GM12878 (cell line): ENCODE measurements around the gene SLC35G4. TPM values are rescaled to one million over a fixed set of nuclear protein-coding genes. Genes with fewer than 3 reads are reported as not detected.

Source experiments
- ATAC-seq: fragments of 200-7000 bp; cut with Tn5 transposase; 3 replicates; pipeline ENCODE4 v1.9.1; 2020; ENCODE audit warnings: mild to moderate bottlenecking, moderate library complexity
- BruUV-seq: library from RNA; stranded (reverse); fragments of 400-500 nt; replicated peaks from 2 replicates; lab custom pipeline; 2021; lab: Mats Ljungman, UMichigan
- CTCF ChIA-PET: fragments of 300-600 bp; sonication (Branson Sonifier 250); formaldehyde crosslinking; extraction: SDS; loops from one replicate; lab custom pipeline; 2021; ENCODE audit warnings: inconsistent platforms; lab: Yijun Ruan, JAX
- POLR2A ChIA-PET: fragments of 350-600 bp; formaldehyde crosslinking; extraction: SDS; loops from one replicate; lab custom pipeline; 2021; ENCODE audit warnings: inconsistent platforms; lab: Charles Lee
- RAD21 ChIA-PET: fragments of 300-600 bp; sonication (Branson Sonifier 250); formaldehyde crosslinking; loops from one replicate; lab custom pipeline; 2023; ENCODE audit warnings: antibody characterized with exemption; ENCODE audit not compliant: unreplicated experiment; lab: Charles Lee
- SMC1A ChIA-PET: fragments of 300-600 bp; sonication (Branson Sonifier 250); formaldehyde crosslinking; loops from one replicate; lab custom pipeline; 2023; ENCODE audit not compliant: unreplicated experiment, uncharacterized antibody; lab: Charles Lee
- DNase-seq: peaks from one replicate; pipeline ENCODE4 v3.0.0-alpha.2; 2011; ENCODE audit warnings: low read depth, low spot score
- FAIRE-seq: peaks from 3 replicates; lab custom pipeline; 2011; peaks lifted over from hg19 to GRCh38; lab: Jason Lieb, UNC
- H2AFZ ChIP-seq: 2 replicates; pipeline ENCODE4 v1.6.0; 2011; ENCODE audit warnings: low read depth, low read length, control low read depth; ENCODE audit not compliant: control insufficient read depth
- H3K27ac ChIP-seq: 2 replicates; pipeline ENCODE4 v1.5.1; 2011; ENCODE audit warnings: control low read depth; ENCODE audit not compliant: control insufficient read depth, insufficient read depth
- H3K27me3 ChIP-seq, 2 experiments: replicated peaks in 1 of 2; 2 replicates each; pipeline versions ENCODE4 v1.6.0 to v1.6.1; 2011; ENCODE audit warnings: low read length in 1 of 2; ENCODE audit not compliant: control insufficient read depth in 2 of 2, insufficient read depth in 2 of 2
- H3K36me3 ChIP-seq, 2 experiments: 2 replicates each; pipeline ENCODE4 v1.5.1; 2011; ENCODE audit warnings: low read length in 1 of 2; ENCODE audit not compliant: control insufficient read depth in 2 of 2, insufficient read depth in 2 of 2
- H3K4me1 ChIP-seq: 2 replicates; pipeline ENCODE4 v1.6.1; 2011; ENCODE audit warnings: mild to moderate bottlenecking, low read length, moderate library complexity, mixed read lengths; ENCODE audit not compliant: control insufficient read depth, insufficient read depth
- H3K4me2 ChIP-seq: 2 replicates; pipeline ENCODE4 v1.6.0; 2011; ENCODE audit warnings: control low read depth; ENCODE audit not compliant: control insufficient read depth, insufficient read depth
- H3K4me3 ChIP-seq: fragments of 200-600 bp; sonication (generic); 2 replicates; pipeline ENCODE4 v1.5.1; 2016
- H3K79me2 ChIP-seq: 2 replicates; pipeline ENCODE4 v1.6.0; 2011; ENCODE audit warnings: low read length; ENCODE audit not compliant: control insufficient read depth, insufficient read depth
- H3K9ac ChIP-seq: 2 replicates; pipeline ENCODE4 v1.8.0; 2011; ENCODE audit warnings: low read length, control low read depth, mixed read lengths; ENCODE audit not compliant: control insufficient read depth, insufficient read depth
- H3K9me3 ChIP-seq: replicated peaks from 3 replicates; pipeline ENCODE4 v1.5.1; 2011; ENCODE audit warnings: mild to moderate bottlenecking, low read length; ENCODE audit not compliant: control insufficient read depth, insufficient read depth
- H4K20me1 ChIP-seq: 2 replicates; pipeline ENCODE4 v1.6.0; 2011; ENCODE audit not compliant: control insufficient read depth, insufficient read depth
- CTCF ChIP-seq, 3 experiments: IDR thresholded peaks in 2 of 3; conservative IDR thresholded peaks in 1 of 3; 2 replicates each; pipeline ENCODE4 v1.5.1; 2011; ENCODE audit warnings: low read depth in 3 of 3, low read length in 3 of 3, mild to moderate bottlenecking in 3 of 3, control low read depth in 2 of 3, moderate library complexity in 2 of 3, inconsistent platforms in 1 of 3, mixed read lengths in 1 of 3; ENCODE audit not compliant: control insufficient read depth in 2 of 3, insufficient read depth in 1 of 3; ENCODE audit errors: extremely low read depth in 1 of 3
- PAX8 ChIP-seq: fragments of 450-650 bp; IDR thresholded peaks from 2 replicates; pipeline ENCODE4 v1.6.1; 2017; ENCODE audit warnings: mild to moderate bottlenecking, moderate library complexity
- YBX1 ChIP-seq: fragments of 450-650 bp; IDR thresholded peaks from 2 replicates; pipeline ENCODE4 v1.6.1; 2016; ENCODE audit warnings: antibody characterized with exemption
- YY1 ChIP-seq: IDR thresholded peaks from 2 replicates; pipeline ENCODE4 v1.6.1; 2011; ENCODE audit warnings: low read depth, mild to moderate bottlenecking, low read length
- ZNF384 ChIP-seq: IDR thresholded peaks from 2 replicates; pipeline ENCODE4 v1.6.1; 2012; ENCODE audit warnings: low read depth, mild to moderate bottlenecking, low read length, improper control_type of control experiment, borderline replicate concordance
- WGBS: methylation state at CpG from one replicate; pipeline ENCODE4 v1.1.6; 2016; ENCODE audit warnings: low lambda C conversion rate; ENCODE audit not compliant: insufficient replicate concordance, insufficient coverage; ENCODE audit errors: missing lambda C conversion rate; 5-methylcytosine and 5-hydroxymethylcytosine counted together
- in situ Hi-C: fragments of 300-500 bp; cut with MboI; formaldehyde crosslinking; loops from 9 replicates; pipeline ENCODE4 v1.14.3; 2018; ENCODE audit warnings: mixed read lengths
- intact Hi-C: fragments of 100-400 bp; cut with micrococcal nuclease; formaldehyde crosslinking; loops from one replicate; pipeline ENCODE4 v1.14.2; 2022; ENCODE audit not compliant: unreplicated experiment
- polyA plus RNA-seq, 11 experiments: library from polyadenylated mRNA; depleted of rRNA in 4 of 11; unstranded in 6 of 11; stranded (reverse) in 5 of 11; fragments of >200 nt; fragmentation: Nextera tagmentation in 4 of 11; fragmentation: Illumina TruSeq in 1 of 11; extraction: Ambion mirVana in 4 of 11; extraction: Trizol in 1 of 11; gene quantifications; 1 replicate in 1 of 11; 2 replicates in 10 of 11; pipeline versions ENCODE4 v1.2.1 to v1.2.3, GENCODE V29; 2011 to 2016; ENCODE audit warnings: inconsistent platforms in 2 of 11, missing spikeins in 2 of 11, low read depth in 1 of 11
- total RNA-seq, 4 experiments: library from RNA; depleted of rRNA in 3 of 4; stranded (reverse); fragments of >200 nt in 3 of 4; fragmentation: Illumina TruSeq in 1 of 4; extraction: Trizol in 1 of 4; gene quantifications; 2 replicates each; pipeline versions ENCODE4 v1.2.1 to v1.2.3, GENCODE V29; 2013 to 2021
- TF ChIP-seq, protein P1 (sequence below): fragments of 450-650 bp; IDR thresholded peaks from 2 replicates; pipeline ENCODE4 v1.6.1; 2017; ENCODE audit warnings: mild to moderate bottlenecking, moderate library complexity
- TF ChIP-seq, protein P2 (sequence below): fragments of 450-650 bp; IDR thresholded peaks from 2 replicates; pipeline ENCODE4 v1.6.1; 2016; ENCODE audit warnings: mild to moderate bottlenecking
- TF ChIP-seq, protein P3 (sequence below): fragments of 450-650 bp; formaldehyde crosslinking; IDR thresholded peaks from 2 replicates; pipeline ENCODE4 v1.4.0; 2020; ENCODE audit warnings: mild to moderate bottlenecking, moderate library complexity

SLC35G4 gene
- total and polyA plus RNA-seq, 10 of the 15 experiments (the other 5 are each of a cell fraction or from before 2014, with no cell fraction given), result not detected

GRCh38 chr18:11657152-11657551 lies 47.8 kb downstream of the SLC35G4 start:
- TF ChIP-seq, protein P1, sequence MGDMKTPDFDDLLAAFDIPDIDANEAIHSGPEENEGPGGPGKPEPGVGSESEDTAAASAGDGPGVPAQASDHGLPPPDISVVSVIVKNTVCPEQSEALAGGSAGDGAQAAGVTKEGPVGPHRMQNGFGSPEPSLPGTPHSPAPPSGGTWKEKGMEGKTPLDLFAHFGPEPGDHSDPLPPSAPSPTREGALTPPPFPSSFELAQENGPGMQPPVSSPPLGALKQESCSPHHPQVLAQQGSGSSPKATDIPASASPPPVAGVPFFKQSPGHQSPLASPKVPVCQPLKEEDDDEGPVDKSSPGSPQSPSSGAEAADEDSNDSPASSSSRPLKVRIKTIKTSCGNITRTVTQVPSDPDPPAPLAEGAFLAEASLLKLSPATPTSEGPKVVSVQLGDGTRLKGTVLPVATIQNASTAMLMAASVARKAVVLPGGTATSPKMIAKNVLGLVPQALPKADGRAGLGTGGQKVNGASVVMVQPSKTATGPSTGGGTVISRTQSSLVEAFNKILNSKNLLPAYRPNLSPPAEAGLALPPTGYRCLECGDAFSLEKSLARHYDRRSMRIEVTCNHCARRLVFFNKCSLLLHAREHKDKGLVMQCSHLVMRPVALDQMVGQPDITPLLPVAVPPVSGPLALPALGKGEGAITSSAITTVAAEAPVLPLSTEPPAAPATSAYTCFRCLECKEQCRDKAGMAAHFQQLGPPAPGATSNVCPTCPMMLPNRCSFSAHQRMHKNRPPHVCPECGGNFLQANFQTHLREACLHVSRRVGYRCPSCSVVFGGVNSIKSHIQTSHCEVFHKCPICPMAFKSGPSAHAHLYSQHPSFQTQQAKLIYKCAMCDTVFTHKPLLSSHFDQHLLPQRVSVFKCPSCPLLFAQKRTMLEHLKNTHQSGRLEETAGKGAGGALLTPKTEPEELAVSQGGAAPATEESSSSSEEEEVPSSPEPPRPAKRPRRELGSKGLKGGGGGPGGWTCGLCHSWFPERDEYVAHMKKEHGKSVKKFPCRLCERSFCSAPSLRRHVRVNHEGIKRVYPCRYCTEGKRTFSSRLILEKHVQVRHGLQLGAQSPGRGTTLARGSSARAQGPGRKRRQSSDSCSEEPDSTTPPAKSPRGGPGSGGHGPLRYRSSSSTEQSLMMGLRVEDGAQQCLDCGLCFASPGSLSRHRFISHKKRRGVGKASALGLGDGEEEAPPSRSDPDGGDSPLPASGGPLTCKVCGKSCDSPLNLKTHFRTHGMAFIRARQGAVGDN, result no peak
- TF ChIP-seq YY1, result no peak
- TF ChIP-seq, protein P2, sequence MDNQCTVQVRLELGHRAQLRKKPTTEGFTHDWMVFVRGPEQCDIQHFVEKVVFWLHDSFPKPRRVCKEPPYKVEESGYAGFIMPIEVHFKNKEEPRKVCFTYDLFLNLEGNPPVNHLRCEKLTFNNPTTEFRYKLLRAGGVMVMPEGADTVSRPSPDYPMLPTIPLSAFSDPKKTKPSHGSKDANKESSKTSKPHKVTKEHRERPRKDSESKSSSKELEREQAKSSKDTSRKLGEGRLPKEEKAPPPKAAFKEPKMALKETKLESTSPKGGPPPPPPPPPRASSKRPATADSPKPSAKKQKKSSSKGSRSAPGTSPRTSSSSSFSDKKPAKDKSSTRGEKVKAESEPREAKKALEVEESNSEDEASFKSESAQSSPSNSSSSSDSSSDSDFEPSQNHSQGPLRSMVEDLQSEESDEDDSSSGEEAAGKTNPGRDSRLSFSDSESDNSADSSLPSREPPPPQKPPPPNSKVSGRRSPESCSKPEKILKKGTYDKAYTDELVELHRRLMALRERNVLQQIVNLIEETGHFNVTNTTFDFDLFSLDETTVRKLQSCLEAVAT, result no peak
- TF ChIP-seq YBX1, result no peak
- no peak for TF ChIP-seq CTCF (IDR thresholded peaks at IDR 0.05 in 2 of 3, conservative IDR thresholded peaks at IDR 0.05 in 1 of 3; ENCODE audit: control insufficient read depth in 2 of 3, extremely low read depth in 1 of 3, insufficient read depth in 1 of 3, low read depth in 3 of 3, low read length in 3 of 3)
- TF ChIP-seq, protein P3, sequence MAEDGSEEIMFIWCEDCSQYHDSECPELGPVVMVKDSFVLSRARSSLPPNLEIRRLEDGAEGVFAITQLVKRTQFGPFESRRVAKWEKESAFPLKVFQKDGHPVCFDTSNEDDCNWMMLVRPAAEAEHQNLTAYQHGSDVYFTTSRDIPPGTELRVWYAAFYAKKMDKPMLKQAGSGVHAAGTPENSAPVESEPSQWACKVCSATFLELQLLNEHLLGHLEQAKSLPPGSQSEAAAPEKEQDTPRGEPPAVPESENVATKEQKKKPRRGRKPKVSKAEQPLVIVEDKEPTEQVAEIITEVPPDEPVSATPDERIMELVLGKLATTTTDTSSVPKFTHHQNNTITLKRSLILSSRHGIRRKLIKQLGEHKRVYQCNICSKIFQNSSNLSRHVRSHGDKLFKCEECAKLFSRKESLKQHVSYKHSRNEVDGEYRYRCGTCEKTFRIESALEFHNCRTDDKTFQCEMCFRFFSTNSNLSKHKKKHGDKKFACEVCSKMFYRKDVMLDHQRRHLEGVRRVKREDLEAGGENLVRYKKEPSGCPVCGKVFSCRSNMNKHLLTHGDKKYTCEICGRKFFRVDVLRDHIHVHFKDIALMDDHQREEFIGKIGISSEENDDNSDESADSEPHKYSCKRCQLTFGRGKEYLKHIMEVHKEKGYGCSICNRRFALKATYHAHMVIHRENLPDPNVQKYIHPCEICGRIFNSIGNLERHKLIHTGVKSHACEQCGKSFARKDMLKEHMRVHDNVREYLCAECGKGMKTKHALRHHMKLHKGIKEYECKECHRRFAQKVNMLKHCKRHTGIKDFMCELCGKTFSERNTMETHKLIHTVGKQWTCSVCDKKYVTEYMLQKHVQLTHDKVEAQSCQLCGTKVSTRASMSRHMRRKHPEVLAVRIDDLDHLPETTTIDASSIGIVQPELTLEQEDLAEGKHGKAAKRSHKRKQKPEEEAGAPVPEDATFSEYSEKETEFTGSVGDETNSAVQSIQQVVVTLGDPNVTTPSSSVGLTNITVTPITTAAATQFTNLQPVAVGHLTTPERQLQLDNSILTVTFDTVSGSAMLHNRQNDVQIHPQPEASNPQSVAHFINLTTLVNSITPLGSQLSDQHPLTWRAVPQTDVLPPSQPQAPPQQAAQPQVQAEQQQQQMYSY, result no peak
- TF ChIP-seq ZNF384, result no peak
- no peak for TF ChIP-seq PAX8
- TF ChIP-seq, all 136 proteins: peak for 0
- ChIA-PET SMC1A (interaction anchor here (0.6 kb wide), 1 partner anchor 987 kb away, joined by 3 read pairs; no protein-coding TSS in a partner anchor), RAD21 (interaction anchor here (2.6 kb wide), 1 partner anchor 338 kb away, joined by 12 read pairs; no protein-coding TSS in a partner anchor), POLR2A (no interaction called here), CTCF (interaction anchor here (1.9 to 3.6 kb wide), 4 partner anchors 9 to 382 kb away, joined by 7 to 19 read pairs (median 8); no protein-coding TSS in a partner anchor)
- no TSS peak for BruUV-seq
- Histone ChIP-seq H3K36me3 (no peaks in the 10 kb centered on the region), H3K4me2 (no peak overlapping the region), H3K9ac (no peak overlapping the region), H2AFZ (no peak overlapping the region), H3K79me2 (no peaks in the 10 kb centered on the region), H4K20me1 (no peaks in the 10 kb centered on the region), H3K4me3 (no peak overlapping the region), H3K4me1 (no peaks in the 10 kb centered on the region), H3K9me3 (no peaks in the 10 kb centered on the region), H3K27ac (no peak overlapping the region), H3K27me3 (peaks cover 2 to 4% of the 10 kb centered on the region in 2 experiments; a peak in 3 of 4 replicates)
- WGBS, result 42% methylated on average over 9 of the region's 9 CpGs
- no peak for ATAC-seq
- no peak for FAIRE-seq
- intact Hi-C loops (loop anchor here (5.0 kb wide), 2 partner anchors 70 to 85 kb away; no protein-coding TSS in a partner anchor), in situ Hi-C loops (no loop called here)
- DNase-seq, result no peak
